ENCODE results near the gene ITGB7.
"Not testable (repeated sequence)": the region's sequence is repeated elsewhere in the genome, so short reads cannot be mapped to it uniquely, and the experiment has no call there.

ITGB7 gene

DNA sequence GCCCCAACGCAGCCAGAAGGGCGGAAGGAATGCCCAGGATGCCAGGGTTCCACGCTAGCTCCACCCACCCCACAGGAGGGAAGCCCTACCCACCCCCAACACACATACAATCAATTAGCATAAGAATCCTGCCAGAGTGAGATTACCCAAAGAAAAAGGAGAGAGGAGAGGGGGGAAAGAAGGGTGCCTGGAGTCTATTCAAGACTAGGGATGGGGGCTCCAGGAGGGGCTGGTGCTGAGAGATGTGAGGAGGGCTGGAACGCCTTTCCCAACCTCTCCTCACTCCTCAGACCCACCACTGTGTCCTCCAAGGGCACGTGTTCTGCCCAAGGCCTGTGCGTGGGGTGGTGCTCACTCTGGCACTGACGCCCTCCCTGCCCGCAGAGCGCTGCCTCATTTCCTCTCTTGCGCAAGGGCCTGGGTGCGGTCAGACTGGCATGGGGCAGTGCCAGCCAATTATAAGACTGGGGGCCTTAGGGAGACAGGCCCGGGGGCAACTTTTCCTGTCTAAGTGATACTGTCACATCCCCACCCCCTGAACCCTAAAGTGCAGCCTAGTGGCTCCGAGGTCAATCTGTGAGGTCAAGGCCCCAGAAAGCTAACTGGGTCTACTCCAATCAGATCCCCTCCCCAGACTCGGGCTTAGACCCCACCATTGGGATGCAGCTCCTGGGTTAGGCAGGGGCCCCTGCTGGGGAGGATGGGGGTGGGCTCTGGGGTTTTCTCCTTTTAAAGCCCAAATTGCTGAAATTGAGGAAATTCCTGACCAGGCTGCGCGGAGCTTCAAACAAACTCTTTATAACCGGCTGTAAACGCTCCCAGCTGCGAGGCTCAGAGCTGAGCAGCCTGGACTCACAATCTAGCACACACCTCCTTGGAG lies 10.2 kb upstream of the ITGB7 start:
- no peak for DNase-seq (ENCODE audit: low read depth in 2 of 2)

DNA sequence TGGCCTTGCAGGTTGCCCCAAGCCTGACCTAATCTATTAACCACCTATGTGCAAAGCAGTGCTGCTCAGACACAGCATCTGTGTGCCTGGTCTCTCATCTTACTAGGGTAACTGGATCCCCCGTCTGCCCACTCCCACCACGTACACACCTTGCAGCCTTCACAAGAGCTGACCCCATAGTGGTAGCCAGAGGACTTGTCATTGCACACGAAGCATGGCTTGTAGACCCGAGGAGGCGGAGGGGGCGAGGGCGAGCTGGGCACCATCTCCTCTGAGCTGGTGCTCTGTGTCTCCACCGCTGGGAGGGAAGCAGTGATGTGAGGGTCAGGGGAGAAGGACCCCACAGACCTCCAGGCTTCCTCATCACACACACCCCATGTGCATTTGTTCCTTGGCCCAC lies 8.4 kb upstream of the ITGB7 start:
- no peak for DNase-seq (ENCODE audit: low read depth in 2 of 2)

DNA sequence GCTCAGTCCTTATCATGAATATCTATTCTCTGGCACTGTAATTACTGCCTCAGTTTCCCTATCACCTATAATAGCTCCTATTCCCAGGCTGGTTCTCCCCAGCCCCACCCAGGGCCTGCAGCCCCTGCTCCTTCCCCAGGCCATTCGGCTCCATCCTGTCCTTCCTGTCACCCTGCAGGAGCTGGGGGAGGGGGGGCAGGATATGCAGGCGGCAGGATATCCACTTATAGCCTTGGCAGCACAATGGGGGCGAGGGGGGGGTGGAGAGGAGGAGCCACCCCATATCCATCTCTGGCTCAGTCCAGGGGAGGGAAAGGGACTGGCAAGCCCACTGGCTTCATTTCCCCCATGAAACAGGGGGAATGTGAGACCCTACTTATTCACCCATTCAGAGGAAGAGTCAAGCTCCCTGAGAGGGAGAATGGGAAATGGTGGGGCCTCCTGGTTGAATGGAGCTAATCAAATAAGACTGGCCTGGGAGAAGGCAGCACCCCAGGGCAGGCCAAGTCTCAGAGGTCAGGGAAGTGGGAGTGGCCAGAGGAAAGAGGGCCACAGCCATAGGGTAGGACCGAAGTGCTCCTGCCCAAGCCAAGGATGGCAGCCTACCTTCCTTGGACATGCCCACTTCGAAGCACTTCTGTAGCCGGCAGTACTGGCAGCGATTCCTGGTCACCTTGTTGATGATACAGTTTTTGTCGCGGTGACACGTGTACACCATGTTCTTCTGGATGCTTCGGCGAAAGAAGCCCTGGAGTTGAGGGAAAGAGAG lies 7.8 kb upstream of the ITGB7 start:
- no peak for DNase-seq (ENCODE audit: low read depth in 2 of 2)

DNA sequence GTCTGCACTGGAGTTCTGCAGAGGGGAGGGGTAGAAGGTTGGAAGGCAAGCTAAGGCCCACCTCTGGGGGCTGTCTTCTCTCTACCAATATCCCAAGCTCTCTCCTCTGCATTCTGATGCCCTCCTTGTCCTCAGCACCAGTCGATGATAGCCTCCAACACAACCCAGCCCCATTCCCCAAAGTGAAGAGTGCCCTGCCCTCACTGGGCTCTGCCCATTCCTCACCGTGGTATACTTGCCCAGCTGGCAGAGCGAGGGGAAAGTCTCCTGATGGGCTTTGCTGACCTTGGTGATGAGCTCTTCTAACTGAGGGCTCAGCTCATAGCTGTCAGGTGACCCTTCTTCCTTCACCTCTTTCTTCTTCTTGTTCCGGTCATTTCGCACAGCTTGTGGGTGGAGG lies 7.2 kb upstream of the ITGB7 start:
- no peak for DNase-seq (ENCODE audit: low read depth in 2 of 2)

DNA sequence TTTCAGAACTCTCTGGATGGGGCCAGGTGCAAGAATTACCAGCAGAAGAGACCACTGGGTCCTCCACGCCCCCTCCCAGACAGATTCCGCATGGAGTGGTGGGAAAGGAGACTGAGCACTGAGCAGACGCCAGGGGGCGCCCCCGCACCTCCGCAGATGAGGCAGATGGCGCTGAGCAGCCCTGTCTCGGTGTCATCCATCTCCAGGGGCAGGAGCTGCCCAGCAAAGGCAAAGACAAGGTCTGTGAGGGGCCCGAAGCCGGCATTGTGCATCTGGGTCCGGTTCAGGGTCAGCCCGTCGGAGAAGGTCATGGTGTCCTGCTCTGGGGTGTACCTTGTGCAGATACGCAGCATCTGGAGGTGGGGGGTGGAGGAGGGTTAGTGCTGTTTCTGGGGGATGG lies 6.3 kb upstream of the ITGB7 start:
- peak; percentile 80 to 82 for DNase-seq (ENCODE audit: low read depth in 2 of 2)

DNA sequence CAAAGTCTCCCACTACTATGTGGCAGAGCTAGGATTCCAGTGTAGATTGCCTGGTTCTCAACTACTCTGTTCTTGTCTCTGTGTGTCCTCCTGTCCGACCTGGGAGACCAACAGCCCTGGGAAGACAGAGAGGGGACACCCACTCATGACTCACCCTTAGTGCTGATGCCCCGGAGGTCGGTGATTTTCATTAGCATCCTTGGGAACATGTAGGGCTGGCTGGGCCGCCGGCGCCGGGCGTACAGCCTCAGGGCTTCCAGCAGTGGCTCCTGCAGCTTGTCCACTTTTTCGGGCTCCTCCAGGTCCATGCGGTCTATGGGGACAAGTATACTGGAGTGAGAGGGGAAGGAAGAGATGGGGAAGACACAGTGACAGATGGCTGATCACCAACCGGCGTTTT lies 5.9 kb upstream of the ITGB7 start:
- DNase-seq (ENCODE audit: low read depth in 2 of 2): no peak

DNA sequence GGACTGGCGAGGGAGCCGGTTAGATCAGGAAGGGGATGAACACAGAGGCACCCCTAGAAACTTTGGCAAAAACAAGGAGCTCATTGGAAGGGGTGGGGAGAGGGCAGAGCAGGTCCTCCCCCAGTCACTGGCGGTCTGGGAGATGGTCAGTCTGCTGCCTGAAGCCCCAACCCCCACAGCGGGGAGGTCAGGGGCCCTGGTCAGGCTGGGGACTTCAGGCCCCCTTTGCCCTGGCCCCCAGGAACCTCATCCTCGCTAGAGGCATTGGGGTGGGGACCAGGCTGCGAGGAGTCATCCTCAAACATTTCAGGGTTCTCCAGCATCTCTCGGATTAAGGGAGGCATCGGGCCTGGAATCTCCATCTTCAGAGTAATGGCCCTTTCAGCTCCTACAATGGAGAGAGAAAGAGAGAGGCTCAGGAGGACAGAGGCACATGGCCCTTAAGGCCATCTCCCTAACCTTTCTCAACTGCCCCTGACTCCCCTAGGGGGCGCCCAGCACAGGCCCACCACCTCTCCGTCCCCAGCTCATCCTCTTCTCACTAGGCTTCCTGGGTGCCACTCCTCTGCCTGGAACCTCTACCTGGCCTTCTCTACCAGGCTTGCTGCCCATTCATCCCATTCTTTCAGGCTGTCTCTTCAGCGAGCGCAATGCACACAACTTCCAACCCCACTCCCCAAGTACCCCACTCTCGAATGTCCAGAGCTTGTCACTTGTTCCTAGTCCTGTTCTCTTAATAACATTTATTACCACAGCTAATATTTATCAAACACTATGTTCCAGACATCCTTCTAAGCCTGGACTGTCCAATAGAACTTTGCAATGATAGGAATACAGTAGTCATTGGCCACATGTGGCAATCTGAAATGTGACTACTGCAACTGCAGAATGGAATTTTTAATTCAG lies 4.7 kb upstream of the ITGB7 start:
- no peak for DNase-seq (ENCODE audit: low read depth in 2 of 2)

DNA sequence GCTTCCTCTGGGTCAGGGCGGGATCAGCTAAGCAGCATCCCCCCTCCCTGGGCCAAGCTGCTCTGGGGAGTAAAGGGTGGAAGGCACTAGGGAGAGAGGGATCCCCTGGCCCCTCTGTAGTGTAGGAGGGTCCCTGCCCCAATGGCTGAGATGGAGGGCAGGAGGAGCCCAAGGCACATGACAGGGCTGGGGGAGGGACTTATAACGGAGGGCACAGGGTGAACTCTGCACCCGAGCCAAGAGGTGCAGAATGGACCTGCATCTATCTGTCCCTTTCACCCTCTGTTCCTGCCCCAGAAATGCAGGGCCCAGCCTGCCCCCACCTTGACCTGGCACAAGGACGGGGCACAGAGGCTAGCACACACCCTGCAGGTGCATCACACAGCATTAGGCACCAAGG lies 3.8 kb upstream of the ITGB7 start:
- DNase-seq (ENCODE audit: low read depth in 2 of 2): no peak

DNA sequence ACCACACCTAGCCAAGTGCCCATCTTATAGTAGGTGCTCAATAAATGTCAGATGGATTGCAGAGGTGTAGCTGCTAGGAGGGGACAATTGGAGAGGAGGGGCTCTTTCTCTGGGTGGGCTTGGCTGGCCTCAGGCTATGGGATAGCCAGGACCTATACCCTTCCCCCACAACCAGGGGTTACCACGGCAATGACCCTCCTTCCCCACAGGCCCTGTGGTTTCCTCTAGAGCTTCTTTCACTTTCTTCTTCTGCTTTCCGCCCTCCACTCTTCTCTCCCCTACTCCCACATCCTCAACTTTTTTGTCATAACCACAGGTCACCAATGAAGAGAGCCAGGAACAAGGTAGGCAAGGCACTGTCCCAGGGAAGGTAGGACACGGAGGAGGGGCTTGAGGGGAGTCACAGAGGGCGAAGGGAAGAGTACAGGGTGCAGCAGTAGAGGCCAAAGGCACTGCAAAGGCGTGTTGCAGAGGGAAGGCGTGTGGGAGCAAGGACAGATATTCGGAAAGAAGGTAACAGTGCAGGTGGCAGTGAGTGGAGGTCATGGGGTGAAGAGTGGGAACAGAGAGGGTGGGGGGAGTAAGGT lies 1.9 kb upstream of the ITGB7 start:
- DNase-seq (ENCODE audit: low read depth in 2 of 2): no peak

DNA sequence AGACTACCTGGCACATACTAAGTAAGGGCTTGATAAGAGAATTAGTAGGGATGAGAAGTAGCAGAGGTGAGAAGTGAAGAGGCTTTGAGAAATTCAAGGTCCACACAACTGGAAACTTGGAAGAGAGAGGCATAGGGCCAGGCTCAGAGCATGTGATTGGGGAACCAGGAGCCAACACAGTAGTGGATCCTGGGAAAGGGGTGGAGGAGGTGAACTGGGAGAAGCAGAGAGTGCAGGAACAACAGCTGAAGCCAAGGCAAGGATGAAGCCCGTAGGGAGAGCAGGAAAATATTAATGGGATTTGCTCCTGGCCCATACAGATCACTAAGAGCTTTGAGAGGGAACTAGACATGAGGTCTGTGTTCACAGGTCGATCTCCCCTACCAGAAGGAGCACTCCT lies 1.4 kb upstream of the ITGB7 start:
- DNase-seq (ENCODE audit: low read depth in 2 of 2): no peak

DNA sequence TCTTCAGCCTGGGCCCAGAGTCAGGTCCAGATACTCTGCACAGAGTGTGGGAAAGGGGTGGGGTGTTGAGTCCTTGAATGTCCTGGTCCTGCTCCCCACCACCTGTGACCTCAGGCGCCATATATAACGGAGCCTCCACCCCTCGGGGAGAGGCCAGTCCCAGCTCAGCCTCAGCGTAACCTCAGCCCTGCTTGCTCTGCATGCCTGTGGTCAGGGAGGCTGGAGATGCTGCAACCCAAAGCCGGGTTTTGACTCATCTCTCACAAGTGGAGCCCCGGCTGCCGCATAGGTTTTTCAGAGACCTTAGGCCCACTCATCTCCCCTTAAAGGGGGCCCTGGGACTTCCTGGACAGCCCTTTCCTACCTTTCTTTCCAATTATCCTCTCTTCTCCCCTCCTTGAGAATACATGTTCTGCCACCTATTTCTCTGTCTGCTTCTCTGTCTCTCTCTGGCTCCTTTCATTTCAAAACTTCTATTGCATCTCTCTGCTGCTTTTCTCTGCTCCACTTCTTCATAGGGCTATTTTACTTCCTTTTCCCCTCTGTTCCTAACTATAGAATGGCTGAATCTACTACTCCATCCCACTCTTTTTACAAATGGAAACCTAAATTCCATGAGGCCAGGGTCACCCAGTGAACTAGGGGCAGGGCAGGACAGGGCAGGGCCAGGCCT lies 1.2 kb downstream of the ITGB7 start:
- DNase-seq (ENCODE audit: low read depth in 2 of 2): peak; percentile 64 to 72

DNA sequence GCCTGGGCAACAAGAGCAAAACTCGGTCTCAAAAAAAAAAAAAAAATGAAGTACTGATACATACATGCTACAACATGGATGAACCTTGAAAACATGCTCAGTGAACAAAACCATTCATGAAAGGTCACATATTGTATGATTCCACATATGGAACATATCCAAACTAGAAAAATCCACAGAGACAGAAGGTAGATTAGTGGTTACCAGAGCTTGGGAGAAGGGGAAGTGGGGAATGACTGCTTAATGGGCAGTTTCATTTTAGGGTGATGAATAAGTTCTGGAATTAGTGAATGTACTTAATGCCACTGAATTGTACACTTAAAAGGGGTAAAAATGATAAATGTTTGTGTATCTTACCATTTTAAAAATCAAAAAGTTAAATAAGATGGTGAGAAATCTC lies 2.7 kb downstream of the ITGB7 start:
- DNase-seq (ENCODE audit: low read depth in 2 of 2): no peak

DNA sequence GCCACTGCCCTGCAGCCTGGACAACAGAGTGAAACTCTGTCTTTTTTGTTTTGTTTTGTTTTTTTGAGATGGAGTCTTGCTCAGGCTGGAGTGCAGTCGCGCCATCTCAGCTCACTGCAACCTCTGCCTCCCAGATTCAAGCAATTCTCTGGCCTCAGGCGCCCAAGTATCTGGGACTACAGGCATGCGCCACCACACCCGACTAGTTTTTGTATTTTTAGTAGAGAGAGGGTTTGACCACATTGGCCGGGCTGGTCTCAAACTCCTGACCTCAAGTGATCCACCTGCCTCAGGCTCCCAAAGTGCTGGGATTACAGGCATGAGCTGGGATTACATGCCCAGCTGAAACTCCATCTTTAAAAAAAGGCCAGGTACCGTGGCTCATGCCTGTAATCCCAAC lies 4.7 kb downstream of the ITGB7 start:
- not testable (repeated sequence) for DNase-seq (ENCODE audit: low read depth in 2 of 2)

DNA sequence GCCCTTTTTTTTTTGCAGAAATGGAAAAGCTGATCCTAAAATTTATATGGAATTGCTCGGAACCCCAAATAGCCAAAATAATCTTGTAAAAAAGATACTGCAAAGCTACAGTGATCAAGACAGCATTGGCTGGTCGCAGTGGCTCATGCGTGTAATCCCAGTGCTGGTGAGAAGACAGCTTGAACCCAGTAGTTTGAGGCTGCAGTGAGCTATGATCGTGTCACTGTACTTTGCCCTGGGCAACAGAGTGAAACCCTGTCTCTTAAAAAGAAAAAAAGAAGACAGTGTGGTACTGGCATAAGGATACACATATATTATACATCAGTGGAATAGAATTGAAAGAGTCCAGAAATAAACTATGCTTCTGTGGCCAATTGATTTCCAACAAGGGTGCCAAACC lies 5.4 kb downstream of the ITGB7 start:
- no peak for DNase-seq (ENCODE audit: low read depth in 2 of 2)

DNA sequence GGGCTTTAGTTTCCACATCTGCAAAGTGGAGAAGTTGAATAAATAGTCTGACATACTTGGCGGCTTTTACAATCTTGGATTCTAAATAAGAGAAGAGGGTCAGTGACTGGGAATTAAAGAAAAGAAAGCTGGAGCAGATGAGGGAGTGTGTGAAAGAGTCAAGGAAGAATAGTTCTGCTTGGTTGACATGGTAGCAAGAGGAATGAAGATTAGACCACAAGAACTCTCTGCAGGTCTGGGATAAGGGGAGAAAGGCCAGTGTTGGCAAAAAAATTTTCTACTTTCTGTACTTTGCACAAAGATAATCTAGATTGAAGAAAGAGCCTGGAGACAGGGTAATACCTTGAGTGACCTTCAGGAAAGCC lies 5.9 kb downstream of the ITGB7 start:
- no peak for DNase-seq (ENCODE audit: low read depth in 2 of 2)

DNA sequence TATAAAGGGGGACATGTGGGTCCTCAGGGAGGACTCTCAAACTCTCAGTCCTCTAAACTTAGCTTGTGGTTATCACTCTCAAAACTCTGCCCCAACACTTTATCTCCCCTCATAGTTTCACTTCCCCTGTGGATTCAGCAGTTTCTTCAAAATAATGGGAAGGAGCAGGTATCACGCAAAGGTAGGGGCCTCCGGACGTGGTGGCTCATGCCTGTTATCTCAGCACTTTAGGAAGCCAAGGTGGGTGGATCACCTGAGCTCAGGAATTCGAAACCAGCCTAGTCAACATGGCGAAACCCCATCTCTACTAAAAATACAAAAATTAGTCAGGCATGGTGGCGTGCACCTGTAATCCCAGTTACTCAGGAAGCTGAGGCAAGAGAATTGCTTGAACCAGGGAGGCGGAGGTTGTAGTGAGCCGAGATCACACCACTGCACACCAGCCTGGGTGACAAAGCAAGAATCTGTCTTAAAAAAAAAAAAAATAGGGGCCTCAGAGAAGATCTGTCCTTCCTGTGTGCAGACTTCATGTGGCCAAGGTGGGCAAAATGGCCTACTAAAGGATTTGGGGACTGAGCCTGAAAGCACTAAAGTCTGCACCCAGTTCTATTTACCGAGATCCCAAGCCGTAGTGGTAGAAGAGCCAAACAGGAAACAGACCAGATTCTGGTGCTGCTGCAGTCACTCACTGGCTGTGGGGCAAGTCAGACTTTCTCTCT lies 6.4 kb downstream of the ITGB7 start:
- DNase-seq (ENCODE audit: low read depth in 2 of 2): peak in 1 of 2 donors; percentile 44

DNA sequence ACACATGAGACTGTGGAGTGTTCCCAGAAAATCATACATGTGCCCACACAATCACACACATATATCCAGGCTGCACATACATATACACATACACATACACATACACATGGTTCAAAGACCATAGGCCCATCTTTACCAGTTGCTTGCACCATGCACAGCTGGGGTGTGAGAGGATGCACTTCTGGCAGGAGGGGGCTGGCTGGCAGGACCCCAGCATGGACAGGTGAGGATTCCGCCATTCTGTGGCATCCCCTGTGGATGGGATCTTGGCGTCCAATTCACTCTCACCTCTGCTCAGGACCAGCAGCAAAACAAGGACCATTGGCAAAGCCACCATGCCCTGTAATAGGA lies 7.0 kb downstream of the ITGB7 start:
- no peak for DNase-seq (ENCODE audit: low read depth in 2 of 2)

DNA sequence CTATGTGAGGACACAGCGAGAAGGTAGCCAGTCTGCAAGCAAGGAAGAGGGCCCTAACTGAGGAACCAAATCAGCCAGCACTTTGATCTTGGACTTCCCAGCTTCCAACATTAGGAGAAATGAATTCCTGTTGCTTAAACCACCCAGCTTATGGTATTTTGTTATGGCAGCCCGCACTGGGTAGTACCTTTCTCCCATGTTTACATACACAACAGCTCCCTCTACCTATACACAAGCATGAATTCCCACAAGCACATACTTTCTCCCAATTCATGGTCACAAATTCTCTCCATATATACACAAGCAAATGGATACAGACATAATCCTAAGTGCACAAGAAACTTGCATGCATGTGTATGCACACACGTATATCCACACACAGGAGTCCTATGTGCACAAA lies 7.4 kb downstream of the ITGB7 start:
- DNase-seq (ENCODE audit: low read depth in 2 of 2): no peak

DNA sequence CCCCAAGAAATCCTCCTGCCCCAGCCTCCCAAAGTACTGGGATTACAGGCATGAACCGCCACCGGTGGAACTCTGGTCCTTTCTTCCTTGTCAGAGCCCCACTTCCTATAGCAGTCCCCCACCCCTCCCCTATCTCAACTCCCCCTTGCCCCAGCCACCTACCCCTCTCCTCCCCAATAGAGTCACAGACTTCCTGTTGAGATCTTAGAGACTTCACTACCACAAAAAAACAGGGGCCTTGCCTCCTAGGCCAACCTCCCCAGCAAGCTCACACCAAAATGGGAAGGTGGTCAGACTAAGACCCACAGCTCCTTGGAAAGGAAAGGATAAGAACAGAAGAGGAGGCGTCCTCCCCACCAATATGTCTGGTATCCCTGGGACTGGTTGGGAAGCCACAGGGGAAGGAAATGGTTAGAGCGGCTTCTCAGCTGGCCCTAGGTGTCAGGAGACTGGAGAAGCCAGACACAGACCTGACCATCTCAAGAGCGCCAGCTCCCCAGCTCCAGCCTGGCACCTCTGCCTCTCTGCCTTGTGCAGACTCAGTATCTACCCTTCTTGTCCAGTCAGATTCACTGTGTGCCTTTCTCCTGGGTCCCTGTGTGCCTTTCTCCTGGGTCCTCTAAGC lies 8.5 kb downstream of the ITGB7 start:
- DNase-seq (ENCODE audit: low read depth in 2 of 2): no peak

DNA sequence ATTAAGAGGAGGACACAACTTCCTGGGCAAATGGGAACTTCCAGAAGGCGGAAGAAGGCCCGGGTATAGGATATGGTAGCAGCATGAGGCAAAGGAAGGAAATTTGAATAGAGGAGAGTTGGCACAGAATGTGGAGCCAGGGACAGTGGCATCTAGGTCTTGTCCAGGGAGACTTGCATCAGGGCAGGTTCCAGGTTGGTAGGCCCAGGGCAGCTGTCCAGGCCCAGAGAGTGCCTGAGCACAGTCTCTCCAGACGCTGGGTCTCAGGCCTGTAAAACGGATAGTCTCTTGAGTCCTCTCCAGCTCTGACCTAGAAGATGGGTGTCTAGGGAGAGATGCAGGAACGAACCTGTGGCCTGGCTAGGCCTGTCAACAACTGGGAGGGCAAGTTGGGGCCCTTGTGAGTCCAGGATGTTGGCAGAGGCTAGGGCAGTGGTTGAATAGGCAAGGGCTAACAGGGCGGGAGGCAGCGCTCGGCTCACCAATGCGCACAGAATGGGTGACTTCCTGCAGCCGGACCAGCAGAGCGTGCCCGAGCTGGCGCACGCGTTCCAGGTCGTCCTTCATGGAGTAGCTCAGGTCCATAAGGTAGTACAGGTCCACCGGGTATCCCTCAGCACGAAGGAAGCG lies 9.9 kb downstream of the ITGB7 start:
- DNase-seq (ENCODE audit: low read depth in 2 of 2): no peak
